ENCODE measurements around the gene COL9A1.

COL9A1 gene

GRCh38 chr6:70315079-70315751 is 12.3 kb upstream of the COL9A1 start:
- Histone ChIP-seq H3K79me2 (ENCODE audit: insufficient read depth, low read length) (no peaks in the 10 kb centered on the region), H3K9me3 (ENCODE audit: insufficient read depth, low read length) (no peaks in the 10 kb centered on the region), H3K4me2 (ENCODE audit: low read depth, low read length, poor library complexity, severe bottlenecking) (no peak overlapping the region), H3K9ac (ENCODE audit: low read length) (no peak overlapping the region), H2AFZ (ENCODE audit: low read depth, low read length, severe bottlenecking) (no peak overlapping the region), H3K27ac (ENCODE audit: low read depth, low read length) (no peak overlapping the region), H3K36me3 (ENCODE audit: low read length) (no peaks in the 10 kb centered on the region), H3K9me2 (replicated peaks; ENCODE audit: insufficient read depth, low read length) (no peaks in the 10 kb centered on the region), H3K4me3 (ENCODE audit: insufficient read depth, low read length, poor library complexity, severe bottlenecking) (no peak overlapping the region), H3F3A (ENCODE audit: insufficient read depth) (no peaks in the 10 kb centered on the region), H4K20me1 (ENCODE audit: low read depth, low read length) (no peaks in the 10 kb centered on the region), H3K27me3 (ENCODE audit: low read length) (no peaks in the 10 kb centered on the region)
- TF ChIP-seq EZH2phosphoT487 (conservative IDR thresholded peaks at IDR 0.05; ENCODE audit: low read length), result no peak

DNA sequence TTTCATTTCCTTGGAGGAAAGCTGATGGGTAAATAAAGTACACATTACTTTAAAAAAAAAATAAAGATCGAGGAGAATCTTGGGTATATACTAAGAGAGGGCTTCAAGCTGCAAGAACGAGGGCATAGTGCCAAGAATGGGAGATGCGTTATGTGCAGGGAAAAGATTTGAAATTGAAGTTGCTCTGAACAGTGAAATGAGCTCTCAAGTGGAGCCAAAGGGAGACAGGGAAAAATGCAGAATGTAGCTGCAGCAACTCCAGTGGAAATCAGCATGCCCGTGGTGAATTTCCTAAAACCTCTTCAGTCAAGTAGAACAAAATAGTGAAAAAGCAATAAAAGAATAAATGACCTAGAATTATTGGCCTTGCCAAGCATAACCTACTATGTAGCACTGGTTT is 11.4 kb upstream of the COL9A1 start:
- H3K79me2 ChIP-seq (ENCODE audit: insufficient read depth, low read length), result no peaks in the 10 kb centered on the region
- H2AFZ ChIP-seq (ENCODE audit: low read depth, low read length, severe bottlenecking), result no peak overlapping the region
- H4K20me1 ChIP-seq (ENCODE audit: low read depth, low read length), result no peaks in the 10 kb centered on the region
- no peaks in the 10 kb centered on the region for H3K9me3 ChIP-seq (ENCODE audit: insufficient read depth, low read length)
- no peaks in the 10 kb centered on the region for H3K27me3 ChIP-seq (ENCODE audit: low read length)
- H3K9ac ChIP-seq (ENCODE audit: low read length), result no peak overlapping the region
- no peaks in the 10 kb centered on the region for H3K36me3 ChIP-seq (ENCODE audit: low read length)
- H3K9me2 ChIP-seq (replicated peaks; ENCODE audit: insufficient read depth, low read length), result no peaks in the 10 kb centered on the region
- H3K4me3 ChIP-seq (ENCODE audit: insufficient read depth, low read length, poor library complexity, severe bottlenecking), result no peak overlapping the region
- H3F3A ChIP-seq (ENCODE audit: insufficient read depth), result no peaks in the 10 kb centered on the region
- H3K27ac ChIP-seq (ENCODE audit: low read depth, low read length), result no peak overlapping the region
- no peak overlapping the region for H3K4me2 ChIP-seq (ENCODE audit: low read depth, low read length, poor library complexity, severe bottlenecking)
- TF ChIP-seq, protein P1, sequence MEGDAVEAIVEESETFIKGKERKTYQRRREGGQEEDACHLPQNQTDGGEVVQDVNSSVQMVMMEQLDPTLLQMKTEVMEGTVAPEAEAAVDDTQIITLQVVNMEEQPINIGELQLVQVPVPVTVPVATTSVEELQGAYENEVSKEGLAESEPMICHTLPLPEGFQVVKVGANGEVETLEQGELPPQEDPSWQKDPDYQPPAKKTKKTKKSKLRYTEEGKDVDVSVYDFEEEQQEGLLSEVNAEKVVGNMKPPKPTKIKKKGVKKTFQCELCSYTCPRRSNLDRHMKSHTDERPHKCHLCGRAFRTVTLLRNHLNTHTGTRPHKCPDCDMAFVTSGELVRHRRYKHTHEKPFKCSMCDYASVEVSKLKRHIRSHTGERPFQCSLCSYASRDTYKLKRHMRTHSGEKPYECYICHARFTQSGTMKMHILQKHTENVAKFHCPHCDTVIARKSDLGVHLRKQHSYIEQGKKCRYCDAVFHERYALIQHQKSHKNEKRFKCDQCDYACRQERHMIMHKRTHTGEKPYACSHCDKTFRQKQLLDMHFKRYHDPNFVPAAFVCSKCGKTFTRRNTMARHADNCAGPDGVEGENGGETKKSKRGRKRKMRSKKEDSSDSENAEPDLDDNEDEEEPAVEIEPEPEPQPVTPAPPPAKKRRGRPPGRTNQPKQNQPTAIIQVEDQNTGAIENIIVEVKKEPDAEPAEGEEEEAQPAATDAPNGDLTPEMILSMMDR (IDR thresholded peaks at IDR 0.05; ENCODE audit: insufficient read depth, low read length, poor library complexity, severe bottlenecking), result no peak
- no peak for TF ChIP-seq EZH2phosphoT487 (conservative IDR thresholded peaks at IDR 0.05; ENCODE audit: low read length)

- no peak overlapping the region for H3K4me3 ChIP-seq (ENCODE audit: insufficient read depth, low read length, poor library complexity, severe bottlenecking)
- H3K4me2 ChIP-seq (ENCODE audit: low read depth, low read length, poor library complexity, severe bottlenecking), result no peak overlapping the region
Measured at GRCh38 chr6:70312165-70312745, 9.4 kb upstream of the COL9A1 start.

More at GRCh38 chr6:70312165-70312745, 9.4 kb upstream of the COL9A1 start:
- no peaks in the 10 kb centered on the region for H3K79me2 ChIP-seq (ENCODE audit: insufficient read depth, low read length)
- H3K9me3 ChIP-seq (ENCODE audit: insufficient read depth, low read length), result no peaks in the 10 kb centered on the region
- H3F3A ChIP-seq (ENCODE audit: insufficient read depth), result no peaks in the 10 kb centered on the region
- H3K9me2 ChIP-seq (replicated peaks; ENCODE audit: insufficient read depth, low read length), result no peaks in the 10 kb centered on the region
- H4K20me1 ChIP-seq (ENCODE audit: low read depth, low read length), result no peaks in the 10 kb centered on the region
- H3K27ac ChIP-seq (ENCODE audit: low read depth, low read length), result no peak overlapping the region
- no peaks in the 10 kb centered on the region for H3K27me3 ChIP-seq (ENCODE audit: low read length)
- no peaks in the 10 kb centered on the region for H3K36me3 ChIP-seq (ENCODE audit: low read length)
- H2AFZ ChIP-seq (ENCODE audit: low read depth, low read length, severe bottlenecking), result no peak overlapping the region
- no peak overlapping the region for H3K9ac ChIP-seq (ENCODE audit: low read length)
- TF ChIP-seq, protein P1 (IDR thresholded peaks at IDR 0.05; ENCODE audit: insufficient read depth, low read length, poor library complexity, severe bottlenecking), result no peak
- TF ChIP-seq EZH2phosphoT487 (conservative IDR thresholded peaks at IDR 0.05; ENCODE audit: low read length), result no peak
